22Rv1 (cell line): Measurements from ENCODE around the gene KDM4C.

Experiments
- CTCF ChIP-seq: fragments of 450-650 bp; IDR thresholded peaks from 2 replicates; pipeline ENCODE4 v1.5.1; 2017; ENCODE audit warnings: mild to moderate bottlenecking
- ZFX ChIP-seq: fragments of 450-650 bp; IDR thresholded peaks from 2 replicates; pipeline ENCODE4 v1.6.1; 2017; ENCODE audit warnings: antibody characterized with exemption, borderline replicate concordance

- TF ChIP-seq CTCF (no peak), ZFX (no peak)
These were observed 162.3 kb downstream of the KDM4C start for GRCh38 chr9:6920041-6920440.
